ENCODE results near the gene TSPEAR.

- TF ChIP-seq CTCF (IDR thresholded peaks at IDR 0.05) (no peak), POLR2AphosphoS5 (IDR thresholded peaks at IDR 0.05; ENCODE audit: low read depth, low read length) (no peak)
- TF ChIP-seq, protein P1, sequence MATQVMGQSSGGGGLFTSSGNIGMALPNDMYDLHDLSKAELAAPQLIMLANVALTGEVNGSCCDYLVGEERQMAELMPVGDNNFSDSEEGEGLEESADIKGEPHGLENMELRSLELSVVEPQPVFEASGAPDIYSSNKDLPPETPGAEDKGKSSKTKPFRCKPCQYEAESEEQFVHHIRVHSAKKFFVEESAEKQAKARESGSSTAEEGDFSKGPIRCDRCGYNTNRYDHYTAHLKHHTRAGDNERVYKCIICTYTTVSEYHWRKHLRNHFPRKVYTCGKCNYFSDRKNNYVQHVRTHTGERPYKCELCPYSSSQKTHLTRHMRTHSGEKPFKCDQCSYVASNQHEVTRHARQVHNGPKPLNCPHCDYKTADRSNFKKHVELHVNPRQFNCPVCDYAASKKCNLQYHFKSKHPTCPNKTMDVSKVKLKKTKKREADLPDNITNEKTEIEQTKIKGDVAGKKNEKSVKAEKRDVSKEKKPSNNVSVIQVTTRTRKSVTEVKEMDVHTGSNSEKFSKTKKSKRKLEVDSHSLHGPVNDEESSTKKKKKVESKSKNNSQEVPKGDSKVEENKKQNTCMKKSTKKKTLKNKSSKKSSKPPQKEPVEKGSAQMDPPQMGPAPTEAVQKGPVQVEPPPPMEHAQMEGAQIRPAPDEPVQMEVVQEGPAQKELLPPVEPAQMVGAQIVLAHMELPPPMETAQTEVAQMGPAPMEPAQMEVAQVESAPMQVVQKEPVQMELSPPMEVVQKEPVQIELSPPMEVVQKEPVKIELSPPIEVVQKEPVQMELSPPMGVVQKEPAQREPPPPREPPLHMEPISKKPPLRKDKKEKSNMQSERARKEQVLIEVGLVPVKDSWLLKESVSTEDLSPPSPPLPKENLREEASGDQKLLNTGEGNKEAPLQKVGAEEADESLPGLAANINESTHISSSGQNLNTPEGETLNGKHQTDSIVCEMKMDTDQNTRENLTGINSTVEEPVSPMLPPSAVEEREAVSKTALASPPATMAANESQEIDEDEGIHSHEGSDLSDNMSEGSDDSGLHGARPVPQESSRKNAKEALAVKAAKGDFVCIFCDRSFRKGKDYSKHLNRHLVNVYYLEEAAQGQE (IDR thresholded peaks at IDR 0.05; ENCODE audit: insufficient read depth in 1 of 2, low read depth in 2 of 2, low read length in 1 of 2) = no peak
Observed at GRCh38 chr21:44596068-44596725, 115.2 kb downstream of the TSPEAR start.
